HG03378 (cell line): Measurements from ENCODE around the gene RAD54L.
"Not testable (repeated sequence)": the region's sequence is repeated elsewhere in the genome, so short reads cannot be mapped to it uniquely, and the experiment has no call there.

Experiments
- ATAC-seq: cut with Tn5 transposase; IDR thresholded peaks from one replicate; pipeline ENCODE4 v1.9.1; 2021; ENCODE audit warnings: mild to moderate bottlenecking, moderate library complexity; ENCODE audit not compliant: unreplicated experiment

RAD54L gene

GRCh38 chr1:46238865-46239264, 8.7 kb upstream of the RAD54L start:
- not testable (repeated sequence) for ATAC-seq

DNA sequence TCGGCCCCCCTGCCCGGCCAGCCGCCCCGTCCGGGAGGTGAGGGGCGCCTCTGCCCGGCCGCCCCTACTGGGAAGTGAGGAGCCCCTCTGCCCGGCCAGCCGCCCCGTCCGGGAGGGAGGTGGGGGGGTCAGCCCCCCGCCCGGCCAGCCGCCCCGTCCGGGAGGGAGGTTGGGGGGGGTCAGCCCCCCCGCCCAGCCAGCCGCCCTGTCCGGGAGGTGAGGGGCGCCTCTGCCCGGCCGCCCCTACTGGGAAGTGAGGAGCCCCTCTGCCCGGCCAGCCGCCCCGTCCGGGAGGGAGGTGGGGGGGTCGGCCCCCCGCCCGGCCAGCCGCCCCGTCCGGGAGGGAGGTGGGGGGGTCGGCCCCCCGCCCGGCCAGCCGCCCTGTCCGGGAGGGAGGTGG, 5.8 kb upstream of the RAD54L start:
- ATAC-seq, result not testable (repeated sequence)

DNA sequence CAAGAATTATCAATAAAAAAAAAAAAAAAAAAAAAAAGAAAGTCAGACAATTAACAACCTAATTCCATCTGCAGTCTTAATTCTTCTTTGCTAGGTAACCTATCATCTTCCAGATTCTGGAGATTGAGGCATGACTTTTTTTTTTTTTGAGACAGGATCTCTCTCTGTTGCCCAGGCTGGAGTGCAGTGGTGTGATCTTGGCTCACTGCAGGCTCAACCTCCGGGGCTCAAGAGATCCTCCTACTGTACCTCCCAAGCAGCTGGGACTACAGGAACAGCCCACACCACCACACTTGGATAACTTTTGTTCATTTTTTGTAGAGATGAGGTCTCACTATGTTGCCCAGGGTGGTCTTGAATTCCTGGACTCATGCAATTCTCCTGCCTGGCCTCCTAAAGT, 4.6 kb upstream of the RAD54L start:
- no peak for ATAC-seq

GRCh38 chr1:46243831-46244230, 3.7 kb upstream of the RAD54L start:
- not testable (repeated sequence) for ATAC-seq

DNA sequence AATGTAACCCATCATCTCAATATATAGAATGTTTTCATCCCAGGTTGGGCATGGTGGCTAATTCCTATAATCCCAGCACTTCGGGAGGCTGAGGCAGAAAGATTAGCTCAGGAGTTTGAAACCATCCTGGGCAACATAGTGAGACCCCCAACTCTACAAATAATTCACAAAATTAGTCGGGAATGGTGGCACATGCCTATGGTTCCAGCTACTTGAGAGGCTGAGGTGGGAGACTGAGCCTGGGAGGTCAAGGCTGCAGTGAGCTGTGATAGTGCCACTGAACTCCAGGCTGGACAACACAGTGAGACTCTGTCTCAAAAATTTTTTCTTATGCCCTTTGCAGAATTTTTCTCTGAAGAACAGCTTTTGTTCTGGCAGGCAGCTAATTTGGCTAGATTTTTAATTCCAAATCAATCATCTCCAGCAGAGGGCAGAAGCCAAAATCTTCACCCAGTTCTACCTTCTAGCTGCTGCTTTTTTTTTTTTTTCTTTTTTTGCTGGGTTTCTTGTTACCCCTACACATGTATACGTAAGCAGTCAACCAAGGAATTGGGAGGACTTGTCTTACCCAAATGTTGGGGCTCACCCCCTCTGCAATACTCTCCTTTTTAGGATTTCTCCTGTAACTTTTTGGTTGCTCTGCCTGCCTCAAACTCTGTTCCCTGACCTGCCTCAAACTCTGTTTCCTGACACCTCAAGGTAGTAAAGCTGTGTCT, 2.7 kb upstream of the RAD54L start:
- no peak for ATAC-seq

- not testable (repeated sequence) for ATAC-seq
Observed at GRCh38 chr1:46246136-46246535, 1.4 kb upstream of the RAD54L start.

GRCh38 chr1:46246548-46247435, 771 bp upstream of the RAD54L start:
- ATAC-seq, result peak; percentile 28

- no peak for ATAC-seq
Observed at GRCh38 chr1:46248122-46248920, 758 bp downstream of the RAD54L start.

DNA sequence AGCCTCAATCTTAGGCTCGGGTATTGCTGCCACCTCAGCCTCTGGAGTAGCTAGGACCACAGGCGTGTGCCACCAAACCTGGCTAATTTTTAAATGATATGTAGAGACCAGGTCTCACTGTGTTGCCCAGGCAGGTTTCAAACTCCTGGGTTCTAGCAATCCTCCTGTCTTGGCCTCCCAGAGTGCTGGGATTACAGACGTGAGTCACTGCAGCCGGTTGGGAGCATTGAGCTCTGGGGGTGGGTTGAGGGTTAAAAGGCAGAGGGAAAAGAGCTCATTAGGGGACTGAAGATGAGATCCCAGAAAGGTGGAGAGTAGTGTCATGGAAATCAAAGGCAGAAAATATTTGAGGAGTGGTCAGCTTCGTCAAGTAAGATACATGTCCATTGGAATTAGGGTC, 7.1 kb downstream of the RAD54L start:
- no peak for ATAC-seq

- no peak for ATAC-seq
Observed at GRCh38 chr1:46256523-46256922, 9.0 kb downstream of the RAD54L start.

DNA sequence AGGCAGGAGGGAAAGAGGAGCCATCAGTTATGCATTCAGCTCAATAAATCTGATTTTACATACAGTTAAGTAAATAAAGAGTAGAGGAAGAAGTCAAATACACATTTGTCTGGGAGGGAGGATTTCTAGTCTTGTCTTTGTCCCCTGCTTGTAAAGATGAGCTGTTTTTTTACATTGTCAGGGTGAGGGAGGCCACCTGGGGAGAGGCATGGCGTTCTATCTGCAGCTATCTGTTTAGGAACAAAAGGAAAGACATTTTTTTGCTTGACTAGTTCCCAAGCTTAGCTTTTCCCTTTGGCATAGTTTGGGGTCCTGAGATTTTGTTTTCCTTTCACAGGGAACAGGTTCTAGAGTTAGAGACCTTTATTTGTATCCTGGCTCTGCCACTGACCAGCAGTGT, 14.9 kb downstream of the RAD54L start:
- ATAC-seq, result no peak

DNA sequence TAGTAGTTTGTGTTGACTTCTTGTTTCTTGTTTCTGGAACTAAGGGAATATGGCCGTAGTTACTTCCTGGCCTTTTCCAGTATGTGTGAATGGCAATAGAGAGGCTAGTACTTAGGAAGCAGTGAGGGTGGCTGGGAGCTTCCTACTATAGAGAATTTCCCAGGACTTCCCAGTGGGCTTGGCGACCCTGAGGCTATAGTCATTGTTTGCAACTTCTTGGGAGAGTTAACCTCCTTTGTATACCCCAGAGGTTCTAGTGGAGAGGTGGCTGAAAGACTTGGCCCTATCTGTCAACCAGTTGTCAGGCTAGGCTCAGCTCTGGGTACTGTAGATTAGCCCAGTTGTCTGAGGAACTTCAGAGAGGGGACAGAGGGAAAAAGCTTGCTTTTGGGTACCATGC, 15.6 kb downstream of the RAD54L start:
- ATAC-seq, result no peak

DNA sequence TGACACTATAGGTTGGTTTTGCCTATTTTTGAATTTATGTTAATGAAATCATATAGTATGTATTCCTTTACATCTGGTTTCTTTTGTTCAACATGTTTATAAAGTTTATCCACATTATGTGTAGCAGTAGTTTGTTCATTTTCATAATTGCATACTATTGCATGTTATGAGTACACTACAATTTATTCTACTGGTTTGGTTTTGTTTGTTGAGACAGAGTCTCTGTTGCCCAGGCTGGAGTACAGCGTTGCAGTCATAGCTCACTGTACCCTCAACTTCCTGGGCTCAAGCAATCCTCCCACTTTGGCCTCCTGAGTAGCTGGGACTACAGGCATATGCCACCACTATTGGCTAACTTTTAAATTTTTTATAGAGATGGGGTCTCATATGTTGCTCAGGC, 21.0 kb downstream of the RAD54L start:
- no peak for ATAC-seq

GRCh38 chr1:46274225-46275029, 26.9 kb downstream of the RAD54L start:
- ATAC-seq, result no peak

DNA sequence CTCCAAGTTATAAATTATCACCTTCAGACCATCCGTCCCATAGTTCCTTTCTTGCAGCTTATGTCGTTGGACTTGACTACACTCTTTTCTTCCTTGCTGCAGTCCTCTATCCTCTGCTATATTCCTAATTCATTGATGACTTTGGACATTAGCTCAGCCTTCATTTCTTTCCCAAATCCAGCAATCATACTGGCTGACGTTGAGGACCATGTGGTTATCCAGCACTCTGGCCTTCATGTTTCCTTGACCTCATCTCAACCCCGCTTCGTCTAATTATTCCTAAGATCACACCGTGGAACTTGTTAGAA, 27.4 kb downstream of the RAD54L start:
- no peak for ATAC-seq

DNA sequence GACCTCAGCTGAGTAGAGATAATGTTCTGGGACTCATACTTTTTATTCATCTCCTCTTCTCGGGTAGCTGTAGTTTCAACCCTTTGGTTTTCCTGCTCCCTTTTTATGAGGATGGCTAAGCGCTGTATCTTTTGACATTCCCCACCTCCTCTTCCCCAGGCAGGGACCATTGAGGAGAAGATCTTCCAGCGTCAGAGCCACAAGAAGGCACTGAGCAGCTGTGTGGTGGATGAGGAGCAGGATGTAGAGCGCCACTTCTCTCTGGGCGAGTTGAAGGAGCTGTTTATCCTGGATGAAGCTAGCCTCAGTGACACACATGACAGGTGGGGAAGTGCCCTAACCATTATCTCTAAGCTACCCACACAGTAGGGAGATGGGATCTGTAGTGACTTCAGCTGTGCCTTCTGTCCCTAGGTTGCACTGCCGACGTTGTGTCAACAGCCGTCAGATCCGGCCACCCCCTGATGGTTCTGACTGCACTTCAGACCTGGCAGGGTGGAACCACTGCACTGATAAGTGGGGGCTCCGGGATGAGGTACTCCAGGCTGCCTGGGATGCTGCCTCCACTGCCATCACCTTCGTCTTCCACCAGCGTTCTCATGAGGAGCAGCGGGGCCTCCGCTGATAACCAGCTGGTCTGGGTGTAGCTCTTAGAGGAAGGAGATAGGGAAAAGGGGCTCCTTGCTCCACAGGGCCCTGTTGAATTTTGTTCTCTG, 30.3 kb downstream of the RAD54L start:
- ATAC-seq, result no peak

- no peak for ATAC-seq
Observed at GRCh38 chr1:46278807-46279206, 31.2 kb downstream of the RAD54L start.

DNA sequence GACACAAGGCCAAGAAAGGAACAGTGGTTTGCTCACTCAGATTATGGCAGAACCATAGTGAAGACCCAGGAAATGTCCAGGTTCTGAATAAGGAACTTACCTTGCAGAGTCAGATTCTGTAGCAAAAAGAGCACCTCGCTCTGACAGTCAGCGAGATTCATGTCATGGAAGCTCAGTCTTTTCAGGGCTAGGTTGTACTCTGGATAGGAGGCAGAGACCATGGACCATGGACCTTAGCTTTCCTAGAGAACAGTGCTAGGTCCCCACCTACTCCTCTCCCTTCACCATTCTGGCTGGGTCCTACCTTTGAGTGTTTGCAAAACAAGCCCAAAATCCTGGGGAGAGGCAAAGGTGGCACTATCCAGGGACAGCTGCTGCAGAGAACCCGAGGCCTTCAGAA, 32.5 kb downstream of the RAD54L start:
- ATAC-seq, result no peak

GRCh38 chr1:46281021-46281420, 33.5 kb downstream of the RAD54L start:
- no peak for ATAC-seq

DNA sequence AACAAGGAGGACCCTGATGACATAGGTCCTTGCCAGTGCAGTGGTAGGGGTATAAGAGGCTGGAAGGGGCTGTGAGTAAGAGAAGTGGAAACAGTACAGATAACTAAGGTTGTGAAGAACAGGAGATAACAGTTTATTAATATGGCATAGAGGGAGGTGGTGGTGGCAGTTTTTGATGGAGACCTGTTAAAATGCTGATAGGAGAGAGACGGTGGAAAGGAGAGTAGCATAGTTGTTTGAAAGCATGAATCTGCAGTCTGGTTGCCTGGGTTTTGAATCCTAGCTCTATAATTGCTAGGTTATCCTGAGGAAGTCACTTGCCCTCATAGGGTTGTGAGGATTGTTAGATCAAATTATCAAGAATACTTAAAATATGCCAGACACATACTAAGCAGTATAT, 36.5 kb downstream of the RAD54L start:
- no peak for ATAC-seq
